OCI-LY1 (cell line): ENCODE measurements around the gene MYH14.

ENCODE experiments used
- EZH2 ChIP-seq: fragments of 200-600 bp; sonication (generic), shearing (Covaris generic); IDR thresholded peaks from 2 replicates; pipeline ENCODE4 v1.8.0; 2017; ENCODE audit warnings: borderline replicate concordance, mixed run types, mild to moderate bottlenecking, antibody characterized with exemption, low read length, moderate library complexity, mixed read lengths
- TF ChIP-seq, protein P1 (sequence below): fragments of 200-600 bp; sonication (generic), shearing (Covaris generic); IDR thresholded peaks from 2 replicates; pipeline ENCODE4 v1.5.1; 2017; ENCODE audit warnings: mild to moderate bottlenecking, antibody characterized with exemption, low read length, moderate library complexity, mixed read lengths

DNA sequence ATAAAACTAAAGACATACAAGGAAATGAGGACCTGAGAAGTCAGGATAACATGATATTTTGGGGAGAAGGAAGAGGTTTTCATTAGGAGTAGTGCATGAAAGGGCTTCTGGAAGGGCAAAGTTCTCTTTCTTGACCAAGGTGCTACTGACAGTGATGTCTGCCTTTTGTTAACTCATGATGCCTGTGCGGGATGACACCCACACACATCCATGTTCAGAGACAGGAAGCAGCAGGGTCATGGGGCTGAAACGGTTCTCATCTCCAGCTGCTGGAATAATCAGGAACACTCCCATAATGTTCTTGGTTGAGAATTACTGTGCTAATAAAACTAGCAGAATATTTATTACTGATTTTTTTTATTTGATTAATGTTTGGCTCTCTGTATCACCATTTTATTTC lies 96.6 kb downstream of the MYH14 start:
- TF ChIP-seq, protein P1, sequence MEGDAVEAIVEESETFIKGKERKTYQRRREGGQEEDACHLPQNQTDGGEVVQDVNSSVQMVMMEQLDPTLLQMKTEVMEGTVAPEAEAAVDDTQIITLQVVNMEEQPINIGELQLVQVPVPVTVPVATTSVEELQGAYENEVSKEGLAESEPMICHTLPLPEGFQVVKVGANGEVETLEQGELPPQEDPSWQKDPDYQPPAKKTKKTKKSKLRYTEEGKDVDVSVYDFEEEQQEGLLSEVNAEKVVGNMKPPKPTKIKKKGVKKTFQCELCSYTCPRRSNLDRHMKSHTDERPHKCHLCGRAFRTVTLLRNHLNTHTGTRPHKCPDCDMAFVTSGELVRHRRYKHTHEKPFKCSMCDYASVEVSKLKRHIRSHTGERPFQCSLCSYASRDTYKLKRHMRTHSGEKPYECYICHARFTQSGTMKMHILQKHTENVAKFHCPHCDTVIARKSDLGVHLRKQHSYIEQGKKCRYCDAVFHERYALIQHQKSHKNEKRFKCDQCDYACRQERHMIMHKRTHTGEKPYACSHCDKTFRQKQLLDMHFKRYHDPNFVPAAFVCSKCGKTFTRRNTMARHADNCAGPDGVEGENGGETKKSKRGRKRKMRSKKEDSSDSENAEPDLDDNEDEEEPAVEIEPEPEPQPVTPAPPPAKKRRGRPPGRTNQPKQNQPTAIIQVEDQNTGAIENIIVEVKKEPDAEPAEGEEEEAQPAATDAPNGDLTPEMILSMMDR: no peak
- no peak for TF ChIP-seq EZH2
